ENCODE data around the gene PARP8. TPM values are rescaled to one million over a fixed set of nuclear protein-coding genes. Genes with fewer than 3 reads are reported as not detected.

The PARP8 gene
- total RNA-seq, 1 experiment from 2014 or later: 23.2 TPM

DNA sequence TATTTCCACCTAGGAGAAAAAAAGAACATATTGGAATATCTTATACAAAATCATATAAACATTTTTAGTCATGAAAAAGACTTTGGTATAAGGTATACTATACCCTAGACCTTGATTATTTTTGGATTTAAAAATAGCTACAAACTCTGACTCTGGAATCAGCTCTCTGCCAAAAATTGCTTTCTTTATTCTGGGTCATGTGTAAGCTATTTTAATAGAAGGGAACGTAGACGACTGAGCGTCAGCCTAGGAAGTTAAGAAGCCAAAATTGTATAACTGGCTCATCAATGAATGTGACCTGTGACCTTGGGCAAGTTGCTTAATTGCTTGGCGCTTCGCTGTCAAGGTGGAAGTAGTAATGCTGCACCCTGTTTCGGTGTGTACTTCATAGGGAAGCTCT lies 157.1 kb downstream of the PARP8 start (continued):
- no peak for TF ChIP-seq GTF2I (CRISPR knock-in tag; conservative IDR thresholded peaks at IDR 0.05)
- no peak for TF ChIP-seq JUN (CRISPR knock-in tag; IDR thresholded peaks at IDR 0.05)

DNA sequence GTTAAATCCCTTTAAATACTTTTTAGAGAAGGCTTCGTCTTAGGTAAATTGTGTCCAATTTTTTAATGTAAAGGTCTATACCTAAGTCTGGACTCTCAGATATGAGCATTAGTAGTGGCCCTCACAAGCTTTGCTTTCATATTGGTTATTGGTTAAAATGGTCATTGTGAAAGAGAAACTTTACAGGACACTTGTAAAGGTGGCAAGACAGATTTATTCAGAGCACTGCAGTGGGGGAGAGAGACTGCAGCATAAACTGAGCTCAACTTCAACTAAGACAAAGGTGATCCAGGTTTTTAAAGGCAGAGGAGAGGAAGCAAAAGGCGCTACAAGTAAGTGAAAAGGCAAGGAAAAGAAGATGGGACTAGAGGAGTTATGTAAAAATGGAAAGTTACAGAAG lies 157.7 kb downstream of the PARP8 start:
- H3K9me3 Mint-ChIP-seq: no peaks in the 10 kb centered on the region
- POLR2A ChIA-PET: no interaction called here

More for the DNA sequence above, 157.7 kb downstream of the PARP8 start:
- TF ChIP-seq, protein P1, sequence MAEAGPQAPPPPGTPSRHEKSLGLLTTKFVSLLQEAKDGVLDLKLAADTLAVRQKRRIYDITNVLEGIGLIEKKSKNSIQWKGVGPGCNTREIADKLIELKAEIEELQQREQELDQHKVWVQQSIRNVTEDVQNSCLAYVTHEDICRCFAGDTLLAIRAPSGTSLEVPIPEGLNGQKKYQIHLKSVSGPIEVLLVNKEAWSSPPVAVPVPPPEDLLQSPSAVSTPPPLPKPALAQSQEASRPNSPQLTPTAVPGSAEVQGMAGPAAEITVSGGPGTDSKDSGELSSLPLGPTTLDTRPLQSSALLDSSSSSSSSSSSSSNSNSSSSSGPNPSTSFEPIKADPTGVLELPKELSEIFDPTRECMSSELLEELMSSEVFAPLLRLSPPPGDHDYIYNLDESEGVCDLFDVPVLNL (CRISPR knock-in tag; IDR thresholded peaks at IDR 0.05; ENCODE audit: borderline replicate concordance, low read depth): no peak
- TF ChIP-seq KAT7 (CRISPR knock-in tag; IDR thresholded peaks at IDR 0.05; ENCODE audit: borderline replicate concordance) (no peak), JAZF1 (CRISPR knock-in tag; IDR thresholded peaks at IDR 0.05) (no peak), TCF7 (CRISPR knock-in tag; IDR thresholded peaks at IDR 0.05; ENCODE audit: low read depth) (no peak), ETV6 (CRISPR knock-in tag; IDR thresholded peaks at IDR 0.05) (no peak), PRRX2 (CRISPR knock-in tag; IDR thresholded peaks at IDR 0.05) (no peak), SMAD4 (CRISPR knock-in tag; IDR thresholded peaks at IDR 0.05) (no peak), ZNF396 (CRISPR knock-in tag; IDR thresholded peaks at IDR 0.05; ENCODE audit: borderline replicate concordance) (no peak), SP1 (CRISPR knock-in tag; conservative IDR thresholded peaks at IDR 0.05) (no peak), ZNF219 (CRISPR knock-in tag; IDR thresholded peaks at IDR 0.05; ENCODE audit: borderline replicate concordance) (no peak)
- TF ChIP-seq, protein P2, sequence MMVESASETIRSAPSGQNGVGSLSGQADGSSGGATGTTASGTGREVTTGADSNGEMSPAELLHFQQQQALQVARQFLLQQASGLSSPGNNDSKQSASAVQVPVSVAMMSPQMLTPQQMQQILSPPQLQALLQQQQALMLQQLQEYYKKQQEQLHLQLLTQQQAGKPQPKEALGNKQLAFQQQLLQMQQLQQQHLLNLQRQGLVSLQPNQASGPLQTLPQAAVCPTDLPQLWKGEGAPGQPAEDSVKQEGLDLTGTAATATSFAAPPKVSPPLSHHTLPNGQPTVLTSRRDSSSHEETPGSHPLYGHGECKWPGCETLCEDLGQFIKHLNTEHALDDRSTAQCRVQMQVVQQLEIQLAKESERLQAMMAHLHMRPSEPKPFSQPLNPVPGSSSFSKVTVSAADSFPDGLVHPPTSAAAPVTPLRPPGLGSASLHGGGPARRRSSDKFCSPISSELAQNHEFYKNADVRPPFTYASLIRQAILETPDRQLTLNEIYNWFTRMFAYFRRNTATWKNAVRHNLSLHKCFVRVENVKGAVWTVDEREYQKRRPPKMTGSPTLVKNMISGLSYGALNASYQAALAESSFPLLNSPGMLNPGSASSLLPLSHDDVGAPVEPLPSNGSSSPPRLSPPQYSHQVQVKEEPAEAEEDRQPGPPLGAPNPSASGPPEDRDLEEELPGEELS (CRISPR knock-in tag; IDR thresholded peaks at IDR 0.05): no peak
- TF ChIP-seq, protein P3, sequence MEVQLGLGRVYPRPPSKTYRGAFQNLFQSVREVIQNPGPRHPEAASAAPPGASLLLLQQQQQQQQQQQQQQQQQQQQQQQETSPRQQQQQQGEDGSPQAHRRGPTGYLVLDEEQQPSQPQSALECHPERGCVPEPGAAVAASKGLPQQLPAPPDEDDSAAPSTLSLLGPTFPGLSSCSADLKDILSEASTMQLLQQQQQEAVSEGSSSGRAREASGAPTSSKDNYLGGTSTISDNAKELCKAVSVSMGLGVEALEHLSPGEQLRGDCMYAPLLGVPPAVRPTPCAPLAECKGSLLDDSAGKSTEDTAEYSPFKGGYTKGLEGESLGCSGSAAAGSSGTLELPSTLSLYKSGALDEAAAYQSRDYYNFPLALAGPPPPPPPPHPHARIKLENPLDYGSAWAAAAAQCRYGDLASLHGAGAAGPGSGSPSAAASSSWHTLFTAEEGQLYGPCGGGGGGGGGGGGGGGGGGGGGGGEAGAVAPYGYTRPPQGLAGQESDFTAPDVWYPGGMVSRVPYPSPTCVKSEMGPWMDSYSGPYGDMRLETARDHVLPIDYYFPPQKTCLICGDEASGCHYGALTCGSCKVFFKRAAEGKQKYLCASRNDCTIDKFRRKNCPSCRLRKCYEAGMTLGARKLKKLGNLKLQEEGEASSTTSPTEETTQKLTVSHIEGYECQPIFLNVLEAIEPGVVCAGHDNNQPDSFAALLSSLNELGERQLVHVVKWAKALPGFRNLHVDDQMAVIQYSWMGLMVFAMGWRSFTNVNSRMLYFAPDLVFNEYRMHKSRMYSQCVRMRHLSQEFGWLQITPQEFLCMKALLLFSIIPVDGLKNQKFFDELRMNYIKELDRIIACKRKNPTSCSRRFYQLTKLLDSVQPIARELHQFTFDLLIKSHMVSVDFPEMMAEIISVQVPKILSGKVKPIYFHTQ (CRISPR knock-in tag; IDR thresholded peaks at IDR 0.05): no peak
- TF ChIP-seq, protein P4, sequence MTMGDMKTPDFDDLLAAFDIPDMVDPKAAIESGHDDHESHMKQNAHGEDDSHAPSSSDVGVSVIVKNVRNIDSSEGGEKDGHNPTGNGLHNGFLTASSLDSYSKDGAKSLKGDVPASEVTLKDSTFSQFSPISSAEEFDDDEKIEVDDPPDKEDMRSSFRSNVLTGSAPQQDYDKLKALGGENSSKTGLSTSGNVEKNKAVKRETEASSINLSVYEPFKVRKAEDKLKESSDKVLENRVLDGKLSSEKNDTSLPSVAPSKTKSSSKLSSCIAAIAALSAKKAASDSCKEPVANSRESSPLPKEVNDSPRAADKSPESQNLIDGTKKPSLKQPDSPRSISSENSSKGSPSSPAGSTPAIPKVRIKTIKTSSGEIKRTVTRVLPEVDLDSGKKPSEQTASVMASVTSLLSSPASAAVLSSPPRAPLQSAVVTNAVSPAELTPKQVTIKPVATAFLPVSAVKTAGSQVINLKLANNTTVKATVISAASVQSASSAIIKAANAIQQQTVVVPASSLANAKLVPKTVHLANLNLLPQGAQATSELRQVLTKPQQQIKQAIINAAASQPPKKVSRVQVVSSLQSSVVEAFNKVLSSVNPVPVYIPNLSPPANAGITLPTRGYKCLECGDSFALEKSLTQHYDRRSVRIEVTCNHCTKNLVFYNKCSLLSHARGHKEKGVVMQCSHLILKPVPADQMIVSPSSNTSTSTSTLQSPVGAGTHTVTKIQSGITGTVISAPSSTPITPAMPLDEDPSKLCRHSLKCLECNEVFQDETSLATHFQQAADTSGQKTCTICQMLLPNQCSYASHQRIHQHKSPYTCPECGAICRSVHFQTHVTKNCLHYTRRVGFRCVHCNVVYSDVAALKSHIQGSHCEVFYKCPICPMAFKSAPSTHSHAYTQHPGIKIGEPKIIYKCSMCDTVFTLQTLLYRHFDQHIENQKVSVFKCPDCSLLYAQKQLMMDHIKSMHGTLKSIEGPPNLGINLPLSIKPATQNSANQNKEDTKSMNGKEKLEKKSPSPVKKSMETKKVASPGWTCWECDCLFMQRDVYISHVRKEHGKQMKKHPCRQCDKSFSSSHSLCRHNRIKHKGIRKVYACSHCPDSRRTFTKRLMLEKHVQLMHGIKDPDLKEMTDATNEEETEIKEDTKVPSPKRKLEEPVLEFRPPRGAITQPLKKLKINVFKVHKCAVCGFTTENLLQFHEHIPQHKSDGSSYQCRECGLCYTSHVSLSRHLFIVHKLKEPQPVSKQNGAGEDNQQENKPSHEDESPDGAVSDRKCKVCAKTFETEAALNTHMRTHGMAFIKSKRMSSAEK (CRISPR knock-in tag; IDR thresholded peaks at IDR 0.05; ENCODE audit: borderline replicate concordance): no peak
- TF ChIP-seq, protein P5, sequence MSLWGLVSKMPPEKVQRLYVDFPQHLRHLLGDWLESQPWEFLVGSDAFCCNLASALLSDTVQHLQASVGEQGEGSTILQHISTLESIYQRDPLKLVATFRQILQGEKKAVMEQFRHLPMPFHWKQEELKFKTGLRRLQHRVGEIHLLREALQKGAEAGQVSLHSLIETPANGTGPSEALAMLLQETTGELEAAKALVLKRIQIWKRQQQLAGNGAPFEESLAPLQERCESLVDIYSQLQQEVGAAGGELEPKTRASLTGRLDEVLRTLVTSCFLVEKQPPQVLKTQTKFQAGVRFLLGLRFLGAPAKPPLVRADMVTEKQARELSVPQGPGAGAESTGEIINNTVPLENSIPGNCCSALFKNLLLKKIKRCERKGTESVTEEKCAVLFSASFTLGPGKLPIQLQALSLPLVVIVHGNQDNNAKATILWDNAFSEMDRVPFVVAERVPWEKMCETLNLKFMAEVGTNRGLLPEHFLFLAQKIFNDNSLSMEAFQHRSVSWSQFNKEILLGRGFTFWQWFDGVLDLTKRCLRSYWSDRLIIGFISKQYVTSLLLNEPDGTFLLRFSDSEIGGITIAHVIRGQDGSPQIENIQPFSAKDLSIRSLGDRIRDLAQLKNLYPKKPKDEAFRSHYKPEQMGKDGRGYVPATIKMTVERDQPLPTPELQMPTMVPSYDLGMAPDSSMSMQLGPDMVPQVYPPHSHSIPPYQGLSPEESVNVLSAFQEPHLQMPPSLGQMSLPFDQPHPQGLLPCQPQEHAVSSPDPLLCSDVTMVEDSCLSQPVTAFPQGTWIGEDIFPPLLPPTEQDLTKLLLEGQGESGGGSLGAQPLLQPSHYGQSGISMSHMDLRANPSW (CRISPR knock-in tag; conservative IDR thresholded peaks at IDR 0.05; ENCODE audit: low read depth): no peak
- TF ChIP-seq, protein P6, sequence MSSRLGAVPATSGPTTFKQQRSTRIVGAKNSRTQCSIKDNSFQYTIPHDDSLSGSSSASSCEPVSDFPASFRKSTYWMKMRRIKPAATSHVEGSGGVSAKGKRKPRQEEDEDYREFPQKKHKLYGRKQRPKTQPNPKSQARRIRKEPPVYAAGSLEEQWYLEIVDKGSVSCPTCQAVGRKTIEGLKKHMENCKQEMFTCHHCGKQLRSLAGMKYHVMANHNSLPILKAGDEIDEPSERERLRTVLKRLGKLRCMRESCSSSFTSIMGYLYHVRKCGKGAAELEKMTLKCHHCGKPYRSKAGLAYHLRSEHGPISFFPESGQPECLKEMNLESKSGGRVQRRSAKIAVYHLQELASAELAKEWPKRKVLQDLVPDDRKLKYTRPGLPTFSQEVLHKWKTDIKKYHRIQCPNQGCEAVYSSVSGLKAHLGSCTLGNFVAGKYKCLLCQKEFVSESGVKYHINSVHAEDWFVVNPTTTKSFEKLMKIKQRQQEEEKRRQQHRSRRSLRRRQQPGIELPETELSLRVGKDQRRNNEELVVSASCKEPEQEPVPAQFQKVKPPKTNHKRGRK (CRISPR knock-in tag; IDR thresholded peaks at IDR 0.05; ENCODE audit: borderline replicate concordance): no peak
- TF ChIP-seq, protein P7, sequence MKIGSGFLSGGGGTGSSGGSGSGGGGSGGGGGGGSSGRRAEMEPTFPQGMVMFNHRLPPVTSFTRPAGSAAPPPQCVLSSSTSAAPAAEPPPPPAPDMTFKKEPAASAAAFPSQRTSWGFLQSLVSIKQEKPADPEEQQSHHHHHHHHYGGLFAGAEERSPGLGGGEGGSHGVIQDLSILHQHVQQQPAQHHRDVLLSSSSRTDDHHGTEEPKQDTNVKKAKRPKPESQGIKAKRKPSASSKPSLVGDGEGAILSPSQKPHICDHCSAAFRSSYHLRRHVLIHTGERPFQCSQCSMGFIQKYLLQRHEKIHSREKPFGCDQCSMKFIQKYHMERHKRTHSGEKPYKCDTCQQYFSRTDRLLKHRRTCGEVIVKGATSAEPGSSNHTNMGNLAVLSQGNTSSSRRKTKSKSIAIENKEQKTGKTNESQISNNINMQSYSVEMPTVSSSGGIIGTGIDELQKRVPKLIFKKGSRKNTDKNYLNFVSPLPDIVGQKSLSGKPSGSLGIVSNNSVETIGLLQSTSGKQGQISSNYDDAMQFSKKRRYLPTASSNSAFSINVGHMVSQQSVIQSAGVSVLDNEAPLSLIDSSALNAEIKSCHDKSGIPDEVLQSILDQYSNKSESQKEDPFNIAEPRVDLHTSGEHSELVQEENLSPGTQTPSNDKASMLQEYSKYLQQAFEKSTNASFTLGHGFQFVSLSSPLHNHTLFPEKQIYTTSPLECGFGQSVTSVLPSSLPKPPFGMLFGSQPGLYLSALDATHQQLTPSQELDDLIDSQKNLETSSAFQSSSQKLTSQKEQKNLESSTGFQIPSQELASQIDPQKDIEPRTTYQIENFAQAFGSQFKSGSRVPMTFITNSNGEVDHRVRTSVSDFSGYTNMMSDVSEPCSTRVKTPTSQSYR (CRISPR knock-in tag; IDR thresholded peaks at IDR 0.05): no peak
- Mint-ChIP-seq H3K36me3 (peaks cover 26% of the 10 kb centered on the region), H3K4me3 (no peak overlapping the region), H3K27me3 (ENCODE audit: low read depth) (no peaks in the 10 kb centered on the region), H3K27ac (no peak overlapping the region), H3K4me1 (no peaks in the 10 kb centered on the region)
- CTCF ChIA-PET: no interaction called here
- DNase-seq (ENCODE audit: low spot score) (no peak), ATAC-seq (no peak)

All from WTC11 (cell line).